Left renal pelvis (tissue), 4 donors: Measurements from ENCODE around the gene MTMR3. TPM values are rescaled to one million over a fixed set of nuclear protein-coding genes. Genes with fewer than 3 reads are reported as not detected.

Source experiments
- DNase-seq, 4 donors: peaks; one replicate each; pipeline ENCODE4 v3.0.0-alpha.2; 2013; ENCODE audit warnings: low read depth in 4 of 4, low spot score in 3 of 4
- polyA plus RNA-seq, 4 donors: library from polyadenylated mRNA; unstranded; fragments of 120-200 nt; gene quantifications; one replicate each; pipeline ENCODE4 v1.2.1, GENCODE V29; 2013; ENCODE audit not compliant: insufficient read length in 4 of 4

MTMR3 gene
- polyA plus RNA-seq, 4 donors: 32.8 to 50.5 (median 33.6) TPM

GRCh38 chr22:30021881-30022619, 139.1 kb downstream of the MTMR3 start:
- no peak for DNase-seq

GRCh38 chr22:30023099-30023660, 140.2 kb downstream of the MTMR3 start:
- DNase-seq: no peak

- DNase-seq: no peak
These were observed 141.3 kb downstream of the MTMR3 start for GRCh38 chr22:30024231-30024630.

GRCh38 chr22:30025221-30025620, 142.2 kb downstream of the MTMR3 start:
- DNase-seq: no peak

- no peak for DNase-seq
These were observed 143.8 kb downstream of the MTMR3 start for GRCh38 chr22:30026756-30027155.

GRCh38 chr22:30027169-30027568, 144.2 kb downstream of the MTMR3 start:
- DNase-seq: no peak

- no peak for DNase-seq
These were observed 144.8 kb downstream of the MTMR3 start for GRCh38 chr22:30027791-30028190.

- DNase-seq: no peak
These were observed 145.8 kb downstream of the MTMR3 start for GRCh38 chr22:30028731-30029130.

- no peak for DNase-seq
These were observed 146.5 kb downstream of the MTMR3 start for GRCh38 chr22:30029512-30029911.

- no peak for DNase-seq
These were observed 147.4 kb downstream of the MTMR3 start for GRCh38 chr22:30030329-30030728.

- DNase-seq: no peak
These were observed 148.4 kb downstream of the MTMR3 start for GRCh38 chr22:30031328-30031727.

- DNase-seq: no peak
These were observed 148.9 kb downstream of the MTMR3 start for GRCh38 chr22:30031764-30032455.

- DNase-seq: no peak
These were observed 150.2 kb downstream of the MTMR3 start for GRCh38 chr22:30033137-30033536.

- DNase-seq: no peak
These were observed 150.9 kb downstream of the MTMR3 start for GRCh38 chr22:30033901-30034300.

- no peak for DNase-seq
These were observed 153.7 kb downstream of the MTMR3 start for GRCh38 chr22:30036656-30037055.

GRCh38 chr22:30038219-30038618, 155.2 kb downstream of the MTMR3 start:
- DNase-seq: no peak

- DNase-seq: no peak
These were observed 157.7 kb downstream of the MTMR3 start for GRCh38 chr22:30040499-30041260.

- DNase-seq: no peak
These were observed 158.5 kb downstream of the MTMR3 start for GRCh38 chr22:30041475-30041874.

- DNase-seq: no peak
These were observed 158.9 kb downstream of the MTMR3 start for GRCh38 chr22:30041881-30042280.

GRCh38 chr22:30043161-30043560, 160.2 kb downstream of the MTMR3 start:
- DNase-seq: peak in 3 of 4 donors; percentile 12 to 24 (median 14)

GRCh38 chr22:30044369-30044768, 161.4 kb downstream of the MTMR3 start:
- no peak for DNase-seq
